Smooth muscle cell (in vitro differentiated cells): Measurements from ENCODE around the gene GHITM. TPM values are rescaled to one million over a fixed set of nuclear protein-coding genes. Genes with fewer than 3 reads are reported as not detected.
"Not testable (repeated sequence)": the region's sequence is repeated elsewhere in the genome, so short reads cannot be mapped to it uniquely, and the experiment has no call there.

Experiments
- DNase-seq: peaks from one replicate; lab custom pipeline; 2025; ENCODE audit not compliant: unreplicated experiment; lab: John Stamatoyannopoulos, UW
- H2AFZ ChIP-seq: fragments of 200-600 bp; sonication (generic); 2 replicates; pipeline ENCODE4 v1.6.0; 2016; ENCODE audit warnings: antibody characterized with exemption, low read depth, mild to moderate bottlenecking
- H3F3A ChIP-seq: fragments of 200-600 bp; sonication (generic); 2 replicates; pipeline ENCODE4 v1.6.0; 2017; ENCODE audit warnings: antibody characterized with exemption, low read depth
- H3K27ac ChIP-seq: fragments of 200-600 bp; sonication (generic); 2 replicates; pipeline ENCODE4 v1.5.1; 2016; ENCODE audit warnings: low read depth, mild to moderate bottlenecking
- H3K27me3 ChIP-seq: fragments of 200-600 bp; sonication (generic); 2 replicates; pipeline ENCODE4 v1.6.1; 2016; ENCODE audit warnings: low read depth, mild to moderate bottlenecking
- H3K36me3 ChIP-seq: fragments of 200-600 bp; sonication (generic); 2 replicates; pipeline ENCODE4 v1.5.1; 2016; ENCODE audit warnings: low read depth
- H3K4me1 ChIP-seq: fragments of 200-600 bp; sonication (generic); 2 replicates; pipeline ENCODE4 v1.5.1; 2016; ENCODE audit warnings: low read depth
- H3K4me2 ChIP-seq: fragments of 200-600 bp; sonication (generic); 2 replicates; pipeline ENCODE4 v1.6.0; 2016; ENCODE audit warnings: mild to moderate bottlenecking
- H3K4me3 ChIP-seq: fragments of 200-600 bp; sonication (generic); 2 replicates; pipeline ENCODE4 v1.5.1; 2016; ENCODE audit warnings: mild to moderate bottlenecking
- H3K79me2 ChIP-seq: fragments of 200-600 bp; sonication (generic); 2 replicates; pipeline ENCODE4 v1.6.0; 2016; ENCODE audit warnings: low read depth, mild to moderate bottlenecking
- H3K9ac ChIP-seq: fragments of 200-600 bp; sonication (generic); 2 replicates; pipeline ENCODE4 v1.6.0; 2016; ENCODE audit warnings: low read depth
- H3K9me3 ChIP-seq: fragments of 200-600 bp; sonication (generic); replicated peaks from 2 replicates; pipeline ENCODE4 v1.5.1; 2016; ENCODE audit warnings: low read depth
- H4K20me1 ChIP-seq: fragments of 200-600 bp; sonication (generic); 2 replicates; pipeline ENCODE4 v1.6.0; 2016; ENCODE audit warnings: low read depth
- WGBS: methylation state at CpG from one replicate; pipeline ENCODE4 v1.1.7; 2016; ENCODE audit warnings: low lambda C conversion rate; 5-methylcytosine and 5-hydroxymethylcytosine counted together
- polyA plus RNA-seq: library from polyadenylated mRNA; unstranded; fragments of >200 nt; fragmentation: Nextera tagmentation; extraction: Ambion mirVana; gene quantifications from 2 replicates; pipeline ENCODE4 v1.2.1, GENCODE V29; 2016
- total RNA-seq: library from RNA; depleted of rRNA; stranded (reverse); fragments of >200 nt; gene quantifications from 2 replicates; pipeline ENCODE4 v1.2.3, GENCODE V29; 2014
- TF ChIP-seq, protein P1 (sequence below): fragments of 200-600 bp; sonication (generic); IDR thresholded peaks from 2 replicates; pipeline ENCODE4 v1.5.1; 2017; ENCODE audit warnings: borderline replicate concordance, mild to moderate bottlenecking, antibody characterized with exemption; ENCODE audit not compliant: insufficient read depth, poor library complexity, severe bottlenecking

The GHITM gene
- total and polyA plus RNA-seq, 2 experiments from 2014 or later = 160 to 171 TPM

GRCh38 chr10:84179059-84179710, 39.9 kb downstream of the GHITM start:
- DNase-seq = no peak
- no peaks in the 10 kb centered on the region for H3K4me1 ChIP-seq
- H3K27ac ChIP-seq = no peak overlapping the region
- H3K9ac ChIP-seq = no peak overlapping the region
- no peaks in the 10 kb centered on the region for H3K27me3 ChIP-seq
- H4K20me1 ChIP-seq = no peaks in the 10 kb centered on the region
- no peak overlapping the region for H3K4me2 ChIP-seq
- no peaks in the 10 kb centered on the region for H3K9me3 ChIP-seq
- H3K36me3 ChIP-seq = no peaks in the 10 kb centered on the region
- 74% methylated on average over 12 of the region's 12 CpGs for WGBS
- H3K79me2 ChIP-seq = no peaks in the 10 kb centered on the region
- TF ChIP-seq, protein P1, sequence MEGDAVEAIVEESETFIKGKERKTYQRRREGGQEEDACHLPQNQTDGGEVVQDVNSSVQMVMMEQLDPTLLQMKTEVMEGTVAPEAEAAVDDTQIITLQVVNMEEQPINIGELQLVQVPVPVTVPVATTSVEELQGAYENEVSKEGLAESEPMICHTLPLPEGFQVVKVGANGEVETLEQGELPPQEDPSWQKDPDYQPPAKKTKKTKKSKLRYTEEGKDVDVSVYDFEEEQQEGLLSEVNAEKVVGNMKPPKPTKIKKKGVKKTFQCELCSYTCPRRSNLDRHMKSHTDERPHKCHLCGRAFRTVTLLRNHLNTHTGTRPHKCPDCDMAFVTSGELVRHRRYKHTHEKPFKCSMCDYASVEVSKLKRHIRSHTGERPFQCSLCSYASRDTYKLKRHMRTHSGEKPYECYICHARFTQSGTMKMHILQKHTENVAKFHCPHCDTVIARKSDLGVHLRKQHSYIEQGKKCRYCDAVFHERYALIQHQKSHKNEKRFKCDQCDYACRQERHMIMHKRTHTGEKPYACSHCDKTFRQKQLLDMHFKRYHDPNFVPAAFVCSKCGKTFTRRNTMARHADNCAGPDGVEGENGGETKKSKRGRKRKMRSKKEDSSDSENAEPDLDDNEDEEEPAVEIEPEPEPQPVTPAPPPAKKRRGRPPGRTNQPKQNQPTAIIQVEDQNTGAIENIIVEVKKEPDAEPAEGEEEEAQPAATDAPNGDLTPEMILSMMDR = no peak
- no peak overlapping the region for H2AFZ ChIP-seq
- H3F3A ChIP-seq = no peaks in the 10 kb centered on the region
- no peak overlapping the region for H3K4me3 ChIP-seq

- not testable (repeated sequence) for H3K4me1 ChIP-seq, H3K36me3 ChIP-seq, H2AFZ ChIP-seq, DNase-seq, H3K4me3 ChIP-seq, H3K9ac ChIP-seq, H3F3A ChIP-seq, H3K27me3 ChIP-seq, H3K9me3 ChIP-seq, H3K79me2 ChIP-seq, H4K20me1 ChIP-seq, H3K27ac ChIP-seq, H3K4me2 ChIP-seq
- WGBS = 92% methylated on average over 22 of the region's 22 CpGs
These were observed 41.1 kb downstream of the GHITM start for GRCh38 chr10:84180386-84180785.

DNA sequence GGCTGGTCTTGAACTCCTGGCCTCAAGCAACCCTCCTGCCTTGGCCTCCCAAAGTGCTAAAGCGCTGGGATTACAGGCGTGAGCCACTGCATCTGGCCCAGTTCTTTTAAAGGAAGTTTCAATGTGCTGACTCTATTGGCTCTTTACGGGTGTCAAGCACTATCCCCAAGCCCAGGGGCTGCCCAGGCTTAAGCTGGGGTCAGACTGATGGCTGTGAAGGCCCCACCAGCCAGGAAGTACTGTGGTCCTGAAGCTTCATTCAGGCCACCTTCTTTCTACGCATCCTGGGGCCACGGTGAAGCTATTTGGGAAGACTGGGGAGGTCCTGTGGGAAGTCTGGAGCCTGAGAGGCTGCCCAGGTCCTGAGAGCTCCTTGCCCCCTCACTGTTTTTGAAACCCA, 42.3 kb downstream of the GHITM start:
- H3K27me3 ChIP-seq = no peaks in the 10 kb centered on the region
- H3K4me2 ChIP-seq = no peak overlapping the region
- no peak overlapping the region for H2AFZ ChIP-seq
- H3K36me3 ChIP-seq = no peaks in the 10 kb centered on the region
- no peaks in the 10 kb centered on the region for H3K9me3 ChIP-seq
- no peaks in the 10 kb centered on the region for H3K4me1 ChIP-seq
- no peak for DNase-seq
- H3K9ac ChIP-seq = no peak overlapping the region
- TF ChIP-seq, protein P1 = no peak
- no peaks in the 10 kb centered on the region for H4K20me1 ChIP-seq
- whole genome bisulfite sequencing = 97% methylated on average over 5 of the region's 5 CpGs
- no peaks in the 10 kb centered on the region for H3K79me2 ChIP-seq
- no peaks in the 10 kb centered on the region for H3F3A ChIP-seq
- H3K27ac ChIP-seq = no peak overlapping the region
- H3K4me3 ChIP-seq = no peak overlapping the region

- Histone ChIP-seq H2AFZ (no peak overlapping the region), H3F3A (no peaks in the 10 kb centered on the region), H3K4me1 (no peaks in the 10 kb centered on the region), H3K36me3 (no peaks in the 10 kb centered on the region), H3K27me3 (no peaks in the 10 kb centered on the region), H3K27ac (no peak overlapping the region), H3K4me2 (no peak overlapping the region), H3K4me3 (no peak overlapping the region), H3K9ac (no peak overlapping the region), H4K20me1 (no peaks in the 10 kb centered on the region), H3K79me2 (no peaks in the 10 kb centered on the region), H3K9me3 (no peaks in the 10 kb centered on the region)
- 83% methylated on average over 4 of the region's 4 CpGs for WGBS
- TF ChIP-seq, protein P1 = no peak
- no peak for DNase-seq
These were observed 45.2 kb downstream of the GHITM start for GRCh38 chr10:84184517-84184916.
